ENCODE data around the gene CFAP119.

Gene CFAP119

GRCh38 chr16:30711712-30712111 is 50.1 kb downstream of the CFAP119 start:
- H3K9ac ChIP-seq (ENCODE audit: low read length in 5 of 5): no peak overlapping the region
- H3K4me1 ChIP-seq (ENCODE audit: control insufficient read depth in 5 of 5, insufficient read depth in 5 of 5, low read length in 5 of 5): peaks cover 0 to 15% (median 0%) of the 10 kb centered on the region in 5 donors
- H3K36me3 ChIP-seq (ENCODE audit: control insufficient read depth in 5 of 5, insufficient read depth in 5 of 5, low read length in 5 of 5): peaks cover 38 to 93% (median 91%) of the 10 kb centered on the region in 5 donors
- H3K27me3 ChIP-seq (ENCODE audit: control insufficient read depth in 5 of 5, insufficient read depth in 4 of 5, low read length in 5 of 5): no peaks in the 10 kb centered on the region
- no peaks in the 10 kb centered on the region for H3K9me3 ChIP-seq (ENCODE audit: control insufficient read depth in 5 of 5, low read length in 5 of 5)
- no peak overlapping the region for H3K4me3 ChIP-seq (ENCODE audit: low read depth in 1 of 5, low read length in 5 of 5)
- no peak overlapping the region for H3K27ac ChIP-seq (ENCODE audit: low read depth, low read length)

GRCh38 chr16:30710971-30711370 is 50.9 kb downstream of the CFAP119 start:
- H3K4me3 ChIP-seq (ENCODE audit: low read depth in 1 of 5, low read length in 5 of 5): no peak overlapping the region
- H3K4me1 ChIP-seq (ENCODE audit: control insufficient read depth in 5 of 5, insufficient read depth in 5 of 5, low read length in 5 of 5): peaks cover 0 to 14% (median 0%) of the 10 kb centered on the region in 5 donors
- H3K27me3 ChIP-seq (ENCODE audit: control insufficient read depth in 5 of 5, insufficient read depth in 4 of 5, low read length in 5 of 5): no peaks in the 10 kb centered on the region
- no peak overlapping the region for H3K27ac ChIP-seq (ENCODE audit: low read depth, low read length)
- H3K36me3 ChIP-seq (ENCODE audit: control insufficient read depth in 5 of 5, insufficient read depth in 5 of 5, low read length in 5 of 5): peaks cover 38 to 93% (median 90%) of the 10 kb centered on the region in 5 donors
- H3K9ac ChIP-seq (ENCODE audit: low read length in 5 of 5): no peak overlapping the region
- no peaks in the 10 kb centered on the region for H3K9me3 ChIP-seq (ENCODE audit: control insufficient read depth in 5 of 5, low read length in 5 of 5)
